HG02763 (cell line): ENCODE data around the gene CEP76.
"Not testable (repeated sequence)": the region's sequence is repeated elsewhere in the genome, so short reads cannot be mapped to it uniquely, and the experiment has no call there.

Experiments used
- ATAC-seq: cut with Tn5 transposase; IDR thresholded peaks from one replicate; pipeline ENCODE4 v1.9.1; 2021; ENCODE audit warnings: mild to moderate bottlenecking, moderate library complexity; ENCODE audit not compliant: unreplicated experiment

The CEP76 gene

GRCh38 chr18:12645254-12645653 is 57.3 kb downstream of the CEP76 start:
- ATAC-seq, result no peak

GRCh38 chr18:12643756-12644155 is 58.8 kb downstream of the CEP76 start:
- ATAC-seq, result not testable (repeated sequence)

GRCh38 chr18:12640881-12641200 is 61.7 kb downstream of the CEP76 start:
- ATAC-seq, result no peak

GRCh38 chr18:12639990-12640880 is 62.3 kb downstream of the CEP76 start:
- no peak for ATAC-seq

GRCh38 chr18:12638644-12639124 is 63.8 kb downstream of the CEP76 start:
- ATAC-seq, result no peak

- ATAC-seq, result no peak
Observed at GRCh38 chr18:12637901-12638643, 64.5 kb downstream of the CEP76 start.

- ATAC-seq, result no peak
Observed at GRCh38 chr18:12637393-12637792, 65.1 kb downstream of the CEP76 start.

- ATAC-seq, result no peak
Observed at GRCh38 chr18:12631831-12632477, 70.6 kb downstream of the CEP76 start.

- no peak for ATAC-seq
Observed at GRCh38 chr18:12630136-12630535, 72.4 kb downstream of the CEP76 start.

- no peak for ATAC-seq
Observed at GRCh38 chr18:12628706-12629702, 73.5 kb downstream of the CEP76 start.

GRCh38 chr18:12627199-12627598 is 75.3 kb downstream of the CEP76 start:
- ATAC-seq, result not testable (repeated sequence)

- no peak for ATAC-seq
Observed at GRCh38 chr18:12625241-12625640, 77.3 kb downstream of the CEP76 start.
